Stimulated activated CD8-positive, alpha-beta memory T cell treated with anti-CD3 and anti-CD28 coated beads, Interleukin-7, amount 100 ng/mL, for 4 hours (primary cell): ENCODE data around the gene MARCOL.
"Not testable (repeated sequence)": the region's sequence is repeated elsewhere in the genome, so short reads cannot be mapped to it uniquely, and the experiment has no call there.

ENCODE experiments used
- DNase-seq, 2 donors: peaks; one replicate each; pipeline ENCODE4 v3.0.0-alpha.2; 2020; ENCODE audit warnings: low read depth in 2 of 2

Gene MARCOL

GRCh38 chr5:148267962-148268361 lies 29.6 kb downstream of the MARCOL start:
- DNase-seq, result no peak

DNA sequence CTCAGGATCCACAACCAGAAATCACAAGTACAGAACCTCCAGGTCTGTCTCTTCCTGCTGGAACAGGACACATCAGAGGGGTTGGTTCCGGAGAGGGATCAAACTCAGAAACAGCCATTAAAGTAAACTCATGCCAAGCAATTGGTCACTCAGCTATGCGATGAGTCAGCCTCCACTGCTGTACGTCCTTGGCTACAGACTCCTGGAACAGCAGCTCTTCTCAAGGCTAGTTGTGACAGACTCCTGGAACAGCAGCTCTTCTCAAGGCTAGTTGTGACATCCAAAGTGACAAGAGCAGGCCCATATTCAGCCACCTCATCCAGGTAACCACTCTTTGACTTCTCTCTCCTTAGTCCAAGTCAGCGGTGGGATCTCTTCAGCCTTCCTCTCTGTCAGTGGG lies 30.2 kb downstream of the MARCOL start, which contains the start of gene SPINK13:
Gene SPINK13 (plus strand): TSS at position 229 of the 400 bp plus-strand sequence. CDS start 1,279 bp downstream, outside the sequence.
- no peak for DNase-seq

- DNase-seq, result not testable (repeated sequence)
Measured at GRCh38 chr5:148275129-148275528, 36.8 kb downstream of the MARCOL start.

- DNase-seq, result not testable (repeated sequence)
Measured at GRCh38 chr5:148280893-148281292, 42.6 kb downstream of the MARCOL start.

DNA sequence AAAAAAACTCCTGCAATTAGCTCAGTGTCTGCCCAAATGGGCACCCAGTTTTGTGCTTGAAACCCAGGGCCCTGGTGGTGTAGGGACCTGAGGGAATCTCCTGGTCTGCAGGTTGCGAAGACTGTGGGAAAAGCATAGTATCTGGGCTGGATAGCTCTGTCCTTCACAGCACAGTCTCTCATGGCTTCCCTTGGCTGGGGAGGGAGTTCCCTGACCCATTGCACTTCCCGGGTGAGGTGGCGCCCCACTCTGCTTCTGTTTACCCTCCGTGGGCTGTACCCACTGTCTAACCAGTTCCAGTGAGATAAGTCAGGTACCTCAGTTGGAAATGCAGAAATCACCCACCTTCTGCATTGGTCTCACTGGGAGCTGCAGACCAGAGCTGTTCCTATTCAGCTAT lies 43.0 kb downstream of the MARCOL start:
- not testable (repeated sequence) for DNase-seq

- DNase-seq, result no peak
Measured at GRCh38 chr5:148290271-148291195, 52.2 kb downstream of the MARCOL start.
